Epithelial cell of esophagus (primary cell): ENCODE results near the gene PTGFRN.

Experiments used
- DNase-seq: peaks from one replicate; pipeline ENCODE4 v3.0.0; 2010; ENCODE audit warnings: low read depth
- H3K4me3 ChIP-seq: 2 replicates; pipeline ENCODE4 v1.5.1; 2011; ENCODE audit warnings: mild to moderate bottlenecking, low read length, control low read depth
- CTCF ChIP-seq: IDR thresholded peaks from 2 replicates; pipeline ENCODE4 v1.5.1; 2011; ENCODE audit warnings: low read depth, mild to moderate bottlenecking, low read length, control low read depth, inconsistent platforms; ENCODE audit not compliant: insufficient read depth; ENCODE audit errors: missing control alignments

The PTGFRN gene

GRCh38 chr1:117030271-117030877 lies 120.7 kb downstream of the PTGFRN start:
- no peak for DNase-seq
- no peak overlapping the region for H3K4me3 ChIP-seq
- no peak for TF ChIP-seq CTCF

- no peak for TF ChIP-seq CTCF
- H3K4me3 ChIP-seq = no peak overlapping the region
- DNase-seq = no peak
Measured at GRCh38 chr1:117032266-117032665, 122.5 kb downstream of the PTGFRN start.

GRCh38 chr1:117032681-117033539 lies 123.2 kb downstream of the PTGFRN start:
- H3K4me3 ChIP-seq = no peak overlapping the region
- DNase-seq = no peak
- TF ChIP-seq CTCF = no peak

- TF ChIP-seq CTCF = no peak
- no peak overlapping the region for H3K4me3 ChIP-seq
- DNase-seq = no peak
Measured at GRCh38 chr1:117033772-117034171, 124.1 kb downstream of the PTGFRN start.

GRCh38 chr1:117034791-117035290 lies 125.1 kb downstream of the PTGFRN start:
- DNase-seq = no peak
- no peak overlapping the region for H3K4me3 ChIP-seq
- no peak for TF ChIP-seq CTCF

GRCh38 chr1:117036018-117036461 lies 126.3 kb downstream of the PTGFRN start:
- no peak for TF ChIP-seq CTCF
- H3K4me3 ChIP-seq = no peak overlapping the region
- no peak for DNase-seq
